ENCODE data around the gene ASAH2B. TPM values are rescaled to one million over a fixed set of nuclear protein-coding genes. Genes with fewer than 3 reads are reported as not detected.

The ASAH2B gene
- total RNA-seq, 1 donor from 2014 or later, result 6.0 TPM

DNA sequence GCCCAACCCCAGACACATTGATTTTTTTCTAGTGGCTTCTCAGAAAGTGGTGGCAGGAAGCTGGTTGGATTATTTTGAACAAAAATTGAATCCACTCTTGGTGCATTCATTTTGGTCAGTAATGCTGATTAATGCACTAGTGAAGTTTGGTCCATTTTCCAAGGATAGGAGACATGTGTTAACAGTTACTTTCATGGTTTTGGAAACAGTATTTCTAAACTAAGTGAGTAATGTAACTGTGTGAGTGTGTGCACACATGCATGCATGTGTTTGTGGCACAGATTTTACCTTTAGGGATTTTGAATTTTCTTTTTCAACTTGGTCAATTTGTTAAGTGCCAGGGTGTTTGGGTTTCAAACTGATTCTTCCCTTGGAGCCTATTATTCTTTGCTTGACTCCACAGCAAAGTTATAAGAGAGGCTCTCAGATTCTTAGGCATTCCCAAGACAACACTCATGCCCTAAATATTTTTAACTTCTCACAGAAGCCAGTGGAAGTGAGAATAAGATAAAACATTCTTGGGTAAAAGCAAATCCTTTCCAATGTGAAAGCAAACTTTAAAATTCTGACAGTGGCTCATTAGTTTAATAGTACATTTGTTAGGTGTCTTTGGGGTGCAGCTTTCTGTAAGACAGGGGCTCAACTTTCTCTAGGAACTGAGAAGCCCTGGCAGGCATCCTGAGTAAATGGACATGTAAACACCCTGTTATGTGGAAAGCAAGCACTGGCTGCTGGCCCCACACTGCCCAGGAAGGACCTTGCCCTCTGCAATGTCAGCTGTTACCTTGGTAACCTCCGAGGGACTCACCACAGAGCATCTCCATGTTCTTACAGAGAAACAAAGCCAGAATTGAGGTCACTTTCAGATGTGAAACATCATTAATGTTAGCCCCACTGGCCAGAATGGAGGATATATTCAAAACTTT is 68.4 kb downstream of the ASAH2B start:
- no peaks in the 10 kb centered on the region for H3K9me3 Mint-ChIP-seq
- H3K36me3 Mint-ChIP-seq, result no peaks in the 10 kb centered on the region
- no peak for TF ChIP-seq CTCF (conservative IDR thresholded peaks at IDR 0.05)
- peak overlapping the region; percentile 39 for H3K4me3 Mint-ChIP-seq
- H3K27me3 Mint-ChIP-seq, result no peaks in the 10 kb centered on the region
- no peaks in the 10 kb centered on the region for H3K4me1 Mint-ChIP-seq (ENCODE audit: unreplicated experiment)
- DNase-seq (ENCODE audit: extremely low spot score, unreplicated experiment), result no peak
- H3K27ac Mint-ChIP-seq, result peak overlapping the region; percentile 56

Other genes starting within 250 kb of the ASAH2B start
- gene SGMS1, start 116.0 kb upstream of the ASAH2B start, total RNA-seq (ENCODE audit: low replicate concordance), result 15.1 and 26.9 TPM in 2 replicates
- gene A1CF, start 145.7 kb downstream of the ASAH2B start, total RNA-seq (ENCODE audit: low replicate concordance), result 12.1 and 26.1 TPM in 2 replicates

All from type B pancreatic cell (in vitro differentiated cells).